Activated CD8-positive, alpha-beta T cell treated with anti-CD3 and anti-CD28 coated beads, Interleukin-2, amount 10 ng/mL, durations not matched to agents 7 days and 5 days (primary cell): ENCODE results near the gene TRAF6. TPM values are rescaled to one million over a fixed set of nuclear protein-coding genes. Genes with fewer than 3 reads are reported as not detected.

Experiments
- ATAC-seq: fragments of 150-1000 bp; cut with Tn5 transposase; one replicate; pipeline ENCODE4 v1.10.0; 2021; ENCODE audit warnings: moderate library complexity
- CTCF ChIA-PET: fragments of 350-600 bp; sonication (Branson Sonifier 250); formaldehyde crosslinking; loops from one replicate; lab custom pipeline; 2021; ENCODE audit warnings: antibody characterized with exemption; lab: Charles Lee
- POLR2A ChIA-PET: fragments of 350-600 bp; sonication (Branson Sonifier 250); formaldehyde crosslinking; loops from one replicate; lab custom pipeline; 2021; ENCODE audit warnings: antibody characterized with exemption; lab: Charles Lee
- DNase-seq: peaks from one replicate; pipeline ENCODE4 v3.0.0-alpha.2; 2020
- H3K27ac Mint-ChIP-seq: one replicate; pipeline ENCODE4 v1.8.0; 2021; ENCODE audit warnings: mild to moderate bottlenecking, mixed read lengths
- H3K27me3 Mint-ChIP-seq: one replicate; pipeline ENCODE4 v1.8.0; 2021; ENCODE audit warnings: low read depth, mixed read lengths
- H3K36me3 Mint-ChIP-seq: one replicate; pipeline ENCODE4 v1.8.0; 2021; ENCODE audit warnings: low read depth, mixed read lengths
- H3K4me1 Mint-ChIP-seq: one replicate; pipeline ENCODE4 v1.8.0; 2021; ENCODE audit warnings: low read depth, mixed read lengths
- H3K4me3 Mint-ChIP-seq: one replicate; pipeline ENCODE4 v1.8.0; 2021; ENCODE audit warnings: mild to moderate bottlenecking, mixed read lengths
- H3K9me3 Mint-ChIP-seq: one replicate; pipeline ENCODE4 v1.8.0; 2022; ENCODE audit warnings: mixed read lengths; ENCODE audit not compliant: insufficient read depth
- total RNA-seq, 2 experiments: library from RNA; stranded (reverse); gene quantifications; one replicate each; pipeline ENCODE4 v1.2.3, GENCODE V29; 2021

The TRAF6 gene
- total RNA-seq, 2 experiments from 2014 or later = 8.8 to 9.1 TPM

DNA sequence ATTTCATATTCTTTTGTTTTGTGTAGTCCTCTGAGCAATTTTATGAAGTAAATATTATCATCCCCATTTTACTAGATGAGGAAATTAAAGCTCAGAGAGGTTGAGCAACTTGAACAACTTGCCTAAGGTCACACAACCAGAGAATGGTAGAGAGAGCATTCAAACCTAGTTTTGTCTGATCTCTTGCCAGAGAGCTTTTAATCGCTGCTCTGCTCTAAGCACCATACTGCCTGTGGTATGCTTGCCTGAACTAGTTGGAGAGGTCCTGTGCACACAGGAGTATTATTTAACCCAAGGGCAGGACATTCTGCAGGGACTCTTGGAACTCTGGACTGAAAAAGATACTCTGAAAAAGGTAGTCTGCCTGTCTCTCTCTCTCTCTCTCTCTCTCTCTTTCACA is 38.5 kb downstream of the TRAF6 start:
- DNase-seq = no peak
- no peak overlapping the region for H3K4me3 Mint-ChIP-seq
- H3K4me1 Mint-ChIP-seq = no peaks in the 10 kb centered on the region
- ChIA-PET POLR2A (no interaction called here), CTCF (interaction anchor here (1.5 to 2.4 kb wide), 2 partner anchors 21 to 119 kb away, joined by 4 to 8 read pairs; no protein-coding TSS in a partner anchor)
- ATAC-seq = no peak
- peaks cover 16% of the 10 kb centered on the region for H3K27me3 Mint-ChIP-seq
- H3K9me3 Mint-ChIP-seq = no peaks in the 10 kb centered on the region
- H3K36me3 Mint-ChIP-seq = no peaks in the 10 kb centered on the region
- H3K27ac Mint-ChIP-seq = no peak overlapping the region

DNA sequence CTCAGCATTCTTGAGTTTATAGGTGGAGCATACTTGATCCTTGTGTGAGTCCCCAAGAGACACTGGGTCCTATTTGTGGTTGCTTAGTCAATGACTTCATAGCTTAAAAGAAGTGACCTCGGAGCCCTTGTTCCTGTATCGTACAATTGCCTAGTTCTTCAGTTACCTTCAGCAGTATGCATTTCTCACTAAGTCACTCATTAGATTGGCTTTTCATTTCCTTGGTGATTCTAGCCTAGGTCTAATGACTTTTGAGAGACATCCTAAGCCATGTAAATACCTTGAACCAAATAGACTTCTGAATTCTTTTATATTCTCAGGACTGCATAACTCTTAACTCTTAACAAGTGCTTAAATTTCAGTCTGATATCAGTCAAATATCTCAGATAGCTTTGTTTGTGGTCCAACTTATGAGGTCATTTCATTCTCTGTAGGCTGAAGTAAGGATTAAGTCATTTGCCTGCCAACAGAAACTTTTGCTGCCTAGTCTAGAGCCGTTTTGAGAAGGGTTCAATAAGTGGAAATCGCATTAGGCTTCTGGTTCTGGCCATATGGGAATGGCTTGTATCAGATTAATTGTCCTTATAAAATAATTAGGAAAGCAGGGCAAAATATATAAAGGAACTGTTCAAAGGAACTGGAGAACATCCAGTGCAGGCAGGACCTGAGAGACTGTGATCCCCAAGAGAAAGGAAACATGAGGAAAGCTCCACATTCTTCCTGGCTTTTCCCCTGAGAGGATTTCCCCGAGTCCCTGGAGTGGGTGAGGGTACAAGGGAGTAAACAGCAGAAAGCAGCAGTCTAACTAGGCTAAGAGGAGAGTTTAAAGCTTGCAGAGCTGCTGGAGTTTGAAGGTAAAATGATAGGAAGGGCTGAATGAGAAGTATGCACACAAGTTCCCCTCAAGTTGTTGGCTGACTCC is 39.9 kb downstream of the TRAF6 start:
- H3K4me3 Mint-ChIP-seq = no peak overlapping the region
- CTCF ChIA-PET = interaction anchor here (0.8 to 2.4 kb wide), 5 partner anchors 8 to 117 kb away, joined by 3 to 8 read pairs (median 5); no protein-coding TSS in a partner anchor
- ATAC-seq = no peak
- peaks cover 11% of the 10 kb centered on the region for H3K27me3 Mint-ChIP-seq
- H3K9me3 Mint-ChIP-seq = no peaks in the 10 kb centered on the region
- H3K27ac Mint-ChIP-seq = no peak overlapping the region
- DNase-seq = no peak
- POLR2A ChIA-PET = no interaction called here
- no peaks in the 10 kb centered on the region for H3K4me1 Mint-ChIP-seq
- no peaks in the 10 kb centered on the region for H3K36me3 Mint-ChIP-seq

DNA sequence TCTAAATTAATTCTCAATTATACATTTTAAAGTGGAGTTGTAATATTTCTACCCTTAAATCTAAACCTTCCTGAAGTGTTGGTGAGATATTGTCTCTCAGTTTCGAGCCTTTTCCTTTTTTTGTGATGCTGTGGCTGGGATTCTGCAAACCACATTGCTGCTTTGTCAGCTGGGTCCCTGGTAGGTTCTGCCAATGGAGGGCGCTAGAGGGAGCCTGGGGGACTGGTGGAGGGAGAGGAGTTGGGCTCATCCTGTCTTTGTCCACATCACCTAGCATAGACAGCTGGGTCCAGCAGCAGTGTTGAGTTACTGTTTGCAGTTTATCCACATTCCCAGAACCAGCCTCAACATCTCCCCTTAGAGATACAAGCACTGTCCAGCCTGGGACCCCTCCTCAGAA is 41.0 kb downstream of the TRAF6 start:
- H3K36me3 Mint-ChIP-seq = no peaks in the 10 kb centered on the region
- DNase-seq (peak; percentile 28), ATAC-seq (no peak)
- no peak overlapping the region for H3K27ac Mint-ChIP-seq
- CTCF ChIA-PET = interaction anchor here (0.8 to 1.0 kb wide), 2 partner anchors 10 to 177 kb away, joined by 3 read pairs; no protein-coding TSS in a partner anchor
- H3K27me3 Mint-ChIP-seq = peaks cover 11% of the 10 kb centered on the region
- H3K4me3 Mint-ChIP-seq = no peak overlapping the region
- H3K9me3 Mint-ChIP-seq = no peaks in the 10 kb centered on the region
- POLR2A ChIA-PET = no interaction called here
- H3K4me1 Mint-ChIP-seq = no peaks in the 10 kb centered on the region

DNA sequence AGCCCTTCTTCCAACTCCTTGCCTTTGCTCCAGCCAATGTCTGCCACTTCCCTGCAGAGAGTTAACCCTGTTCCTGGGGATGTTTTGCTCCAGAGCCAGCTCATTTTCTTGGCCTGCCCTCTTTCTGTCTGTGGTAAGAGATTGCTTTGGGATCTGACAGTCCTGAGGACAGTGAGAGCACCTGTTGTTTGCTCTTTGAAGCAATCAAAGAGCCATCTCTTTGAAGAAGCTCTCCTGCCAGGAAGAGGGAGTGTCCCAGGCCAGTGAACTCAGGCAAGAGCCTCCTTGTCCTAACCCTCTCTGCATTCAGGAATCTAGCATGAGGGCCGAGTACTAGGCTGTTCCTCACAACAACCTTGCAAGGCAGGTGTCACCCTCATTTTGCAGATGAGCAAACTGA is 42.2 kb downstream of the TRAF6 start:
- H3K36me3 Mint-ChIP-seq = no peaks in the 10 kb centered on the region
- ATAC-seq (no peak), DNase-seq (no peak)
- ChIA-PET CTCF (interaction anchor here (1.0 to 1.6 kb wide), 3 partner anchors 11 to 176 kb away, joined by 3 to 14 read pairs (median 4); no protein-coding TSS in a partner anchor), POLR2A (no interaction called here)
- peaks cover 11% of the 10 kb centered on the region for H3K27me3 Mint-ChIP-seq
- H3K27ac Mint-ChIP-seq = no peak overlapping the region
- no peaks in the 10 kb centered on the region for H3K4me1 Mint-ChIP-seq
- H3K4me3 Mint-ChIP-seq = no peak overlapping the region
- no peaks in the 10 kb centered on the region for H3K9me3 Mint-ChIP-seq

DNA sequence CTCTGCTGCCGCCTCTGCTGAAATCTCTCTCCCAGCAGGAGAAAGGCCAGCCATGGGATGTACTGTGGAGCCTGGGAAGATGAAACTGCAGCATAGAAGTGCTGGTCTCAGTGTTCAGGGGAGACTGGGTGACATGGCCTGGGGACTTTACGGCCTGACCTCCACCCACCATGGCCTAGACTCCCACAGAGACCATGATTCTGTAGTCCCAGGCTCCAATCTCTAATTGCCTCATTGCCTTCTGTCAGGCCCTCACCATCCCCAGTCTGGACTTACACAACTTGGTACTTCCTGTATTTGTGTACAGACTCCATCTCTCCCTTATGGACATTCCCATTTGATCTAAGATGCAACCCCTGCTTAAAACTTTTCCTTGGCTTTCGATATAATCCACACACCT is 43.1 kb downstream of the TRAF6 start:
- no peaks in the 10 kb centered on the region for H3K36me3 Mint-ChIP-seq
- no peak for DNase-seq
- no peaks in the 10 kb centered on the region for H3K4me1 Mint-ChIP-seq
- no peak overlapping the region for H3K4me3 Mint-ChIP-seq
- H3K27ac Mint-ChIP-seq = no peak overlapping the region
- CTCF ChIA-PET = interaction anchor here (1.5 kb wide), 1 partner anchor 14 kb away, joined by 3 read pairs; no protein-coding TSS in a partner anchor
- H3K9me3 Mint-ChIP-seq = no peaks in the 10 kb centered on the region
- H3K27me3 Mint-ChIP-seq = peaks cover 11% of the 10 kb centered on the region
- ATAC-seq = no peak
- POLR2A ChIA-PET = no interaction called here

DNA sequence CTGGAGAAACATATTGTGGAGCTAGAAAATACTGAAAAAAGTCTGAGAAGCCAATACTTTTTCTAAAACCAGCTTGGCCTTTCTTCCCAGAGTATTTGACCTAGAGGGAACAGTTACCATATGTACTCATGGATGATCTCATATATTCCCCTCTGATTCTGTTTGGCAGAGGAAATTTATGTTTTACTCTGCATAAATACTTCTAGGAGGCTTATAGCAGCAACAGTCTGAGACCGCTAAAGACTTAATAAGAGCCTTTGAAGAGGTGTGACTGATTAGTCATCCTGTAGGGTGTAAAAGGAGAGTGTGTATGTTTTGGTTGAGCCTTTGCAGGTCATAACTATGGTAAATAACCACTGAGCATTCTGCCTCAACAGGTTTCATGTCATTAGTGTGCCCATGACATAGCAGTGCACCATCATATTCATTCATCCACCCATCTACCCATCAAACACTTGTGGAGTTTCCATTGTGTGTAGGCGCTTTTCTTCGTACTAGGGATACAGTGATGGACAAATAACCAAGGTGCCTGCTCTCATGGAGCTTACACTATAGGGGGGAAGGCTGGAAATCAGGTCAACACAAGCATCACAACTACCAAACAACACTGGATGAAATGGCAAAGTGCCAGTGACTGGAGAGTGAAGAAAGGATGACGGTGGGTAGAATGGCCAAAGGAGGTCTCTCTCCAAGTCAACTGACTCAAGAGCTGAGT is 44.5 kb downstream of the TRAF6 start:
- ATAC-seq (no peak), DNase-seq (no peak)
- H3K4me3 Mint-ChIP-seq = no peak overlapping the region
- no peak overlapping the region for H3K27ac Mint-ChIP-seq
- no peaks in the 10 kb centered on the region for H3K9me3 Mint-ChIP-seq
- ChIA-PET CTCF (interaction anchor here (1.1 to 2.1 kb wide), 5 partner anchors 12 to 173 kb away, joined by 4 to 9 read pairs (median 4); no protein-coding TSS in a partner anchor), POLR2A (no interaction called here)
- peaks cover 3% of the 10 kb centered on the region for H3K4me1 Mint-ChIP-seq
- no peaks in the 10 kb centered on the region for H3K36me3 Mint-ChIP-seq
- peaks cover 9% of the 10 kb centered on the region for H3K27me3 Mint-ChIP-seq

DNA sequence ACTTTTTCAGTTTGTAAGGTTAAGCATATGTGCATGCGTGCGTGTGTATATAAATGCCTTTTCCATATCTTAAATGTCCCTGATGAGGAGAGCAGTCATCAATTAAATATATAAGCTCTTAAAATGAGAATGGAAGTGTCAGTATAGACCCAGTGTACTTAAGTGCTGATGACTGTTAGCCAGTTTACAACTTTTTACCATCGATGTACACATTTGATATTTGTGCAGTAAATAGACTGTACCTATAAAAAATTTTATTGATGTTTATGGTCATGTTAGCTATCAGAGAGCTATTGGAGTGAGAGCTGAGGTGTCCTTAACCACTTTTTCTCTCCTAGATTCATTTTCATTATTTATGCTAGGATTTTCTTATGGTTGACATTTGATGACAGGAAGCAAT is 45.4 kb downstream of the TRAF6 start:
- CTCF ChIA-PET = interaction anchor here (1.0 to 2.1 kb wide), 8 partner anchors 11 to 172 kb away, joined by 3 to 9 read pairs (median 4); partner anchors contain the start of gene PRR5L
- POLR2A ChIA-PET = interaction anchor here (0.6 kb wide), 1 partner anchor 9 kb away, joined by 4 read pairs; no protein-coding TSS in a partner anchor
- H3K9me3 Mint-ChIP-seq = no peaks in the 10 kb centered on the region
- H3K27ac Mint-ChIP-seq = no peak overlapping the region
- no peak overlapping the region for H3K4me3 Mint-ChIP-seq
- H3K36me3 Mint-ChIP-seq = no peaks in the 10 kb centered on the region
- no peak for DNase-seq
- peaks cover 4% of the 10 kb centered on the region for H3K27me3 Mint-ChIP-seq
- H3K4me1 Mint-ChIP-seq = peaks cover 9% of the 10 kb centered on the region
- ATAC-seq = no peak

DNA sequence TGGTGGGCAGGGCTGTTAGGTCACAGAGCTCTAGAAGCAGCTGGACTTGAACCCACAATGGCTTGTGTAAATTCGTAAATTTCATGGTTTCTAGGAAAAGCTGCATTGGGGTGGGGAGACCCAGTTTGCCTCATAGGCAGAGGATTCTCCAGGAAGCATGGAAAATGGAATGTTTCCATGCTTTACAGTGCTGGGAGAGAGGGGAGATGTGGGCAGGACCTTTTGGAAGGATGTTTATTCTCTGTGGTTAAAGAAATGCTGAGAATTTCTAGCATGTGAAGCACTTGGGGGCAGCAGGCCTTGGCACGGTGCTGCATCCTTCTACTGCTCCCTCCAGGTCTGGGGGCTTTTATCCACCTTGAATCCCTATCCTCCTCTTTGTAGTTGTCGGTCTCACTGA is 46.3 kb downstream of the TRAF6 start:
- no peaks in the 10 kb centered on the region for H3K9me3 Mint-ChIP-seq
- H3K36me3 Mint-ChIP-seq = no peaks in the 10 kb centered on the region
- no peak overlapping the region for H3K4me3 Mint-ChIP-seq
- CTCF ChIA-PET = interaction anchor here (1.0 to 2.1 kb wide), 3 partner anchors 80 to 168 kb away, joined by 3 to 9 read pairs (median 5); partner anchors contain the start of gene PRR5L
- POLR2A ChIA-PET = interaction anchor here (0.6 kb wide), 1 partner anchor 10 kb away, joined by 4 read pairs; no protein-coding TSS in a partner anchor
- DNase-seq = no peak
- H3K4me1 Mint-ChIP-seq = peaks cover 9% of the 10 kb centered on the region
- ATAC-seq = no peak
- peaks cover 4% of the 10 kb centered on the region for H3K27me3 Mint-ChIP-seq
- no peak overlapping the region for H3K27ac Mint-ChIP-seq

DNA sequence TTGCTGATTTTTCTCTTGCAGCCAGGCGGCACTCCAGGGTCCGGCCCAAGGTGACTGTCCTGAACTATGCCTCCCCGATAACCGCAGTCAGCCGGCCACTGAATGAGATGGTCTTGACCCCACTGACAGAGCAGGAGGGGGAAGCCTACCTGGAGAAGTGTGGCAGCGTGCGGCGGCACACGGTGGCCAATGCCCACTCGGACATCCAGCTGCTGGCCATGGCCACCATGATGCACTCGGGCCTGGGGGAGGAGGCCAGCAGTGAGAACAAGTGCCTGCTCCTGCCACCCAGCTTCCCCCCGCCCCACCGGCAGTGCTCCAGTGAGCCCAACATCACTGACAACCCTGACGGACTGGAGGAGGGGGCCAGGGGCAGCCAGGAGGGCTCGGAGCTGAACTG is 47.8 kb downstream of the TRAF6 start:
- Mint-ChIP-seq H3K27me3 (peaks cover 2% of the 10 kb centered on the region), H3K4me3 (no peak overlapping the region), H3K36me3 (no peaks in the 10 kb centered on the region), H3K4me1 (peaks cover 9% of the 10 kb centered on the region), H3K9me3 (no peaks in the 10 kb centered on the region), H3K27ac (no peak overlapping the region)
- ChIA-PET POLR2A (no interaction called here), CTCF (interaction anchor here (1.3 kb wide), 1 partner anchor 31 kb away, joined by 5 read pairs; no protein-coding TSS in a partner anchor)
- no peak for ATAC-seq
- DNase-seq = no peak

DNA sequence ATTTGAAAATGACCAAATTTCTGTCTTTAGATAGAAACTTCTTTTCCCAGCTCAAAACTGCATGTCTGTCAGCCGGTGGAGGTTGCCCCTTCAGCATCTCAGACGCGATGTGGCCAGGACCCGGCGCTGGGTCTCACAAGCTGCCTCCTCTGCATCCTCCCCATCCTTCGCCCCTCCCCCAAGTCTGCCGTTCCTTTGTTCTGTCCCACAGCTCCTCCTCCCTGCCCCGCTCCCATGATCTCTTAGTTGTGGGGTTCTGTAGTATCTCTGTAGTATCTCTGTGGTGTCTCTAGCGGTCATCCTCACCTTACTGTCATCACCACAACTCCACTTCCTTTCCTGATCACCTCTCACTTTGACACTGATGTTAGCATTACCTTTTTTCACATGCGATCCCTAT is 49.9 kb downstream of the TRAF6 start:
- H3K27ac Mint-ChIP-seq = no peak overlapping the region

DNA sequence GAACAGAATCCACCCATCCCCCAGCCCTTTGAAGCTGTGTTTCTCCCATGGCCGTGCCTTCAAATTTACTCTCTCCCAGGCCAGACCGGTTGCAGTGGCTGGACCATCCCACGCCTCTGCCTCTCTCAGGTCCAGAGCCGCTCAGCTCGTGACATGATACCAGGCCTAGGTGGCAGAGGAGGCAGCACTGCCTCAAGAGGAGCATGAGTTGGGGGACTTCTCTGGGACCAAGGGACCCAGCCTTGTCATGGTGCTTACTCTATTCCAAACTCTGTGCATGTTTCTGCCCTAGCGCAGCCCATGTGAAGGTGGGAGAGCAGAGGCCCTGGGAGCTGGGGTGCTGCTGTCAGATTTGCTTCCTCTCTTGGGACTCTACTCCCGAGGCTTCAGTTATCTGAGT is 51.0 kb downstream of the TRAF6 start:
- Mint-ChIP-seq H3K4me3 (no peak overlapping the region), H3K4me1 (peaks cover 15% of the 10 kb centered on the region), H3K9me3 (no peaks in the 10 kb centered on the region), H3K27me3 (no peaks in the 10 kb centered on the region), H3K36me3 (no peaks in the 10 kb centered on the region), H3K27ac (no peak overlapping the region)
- ChIA-PET POLR2A (no interaction called here), CTCF (interaction anchor here (0.7 kb wide), 1 partner anchor 167 kb away, joined by 3 read pairs; no protein-coding TSS in a partner anchor)
- DNase-seq (no peak), ATAC-seq (no peak)

More for the DNA sequence above, 49.9 kb downstream of the TRAF6 start:
- ATAC-seq (peak; percentile 33), DNase-seq (peak; percentile 27)
- H3K4me1 Mint-ChIP-seq = peaks cover 11% of the 10 kb centered on the region
- H3K9me3 Mint-ChIP-seq = no peaks in the 10 kb centered on the region
- no peaks in the 10 kb centered on the region for H3K36me3 Mint-ChIP-seq
- no peaks in the 10 kb centered on the region for H3K27me3 Mint-ChIP-seq
- POLR2A ChIA-PET = no interaction called here
- CTCF ChIA-PET = interaction anchor here (1.2 kb wide), 1 partner anchor 33 kb away, joined by 7 read pairs; no protein-coding TSS in a partner anchor
- no peak overlapping the region for H3K4me3 Mint-ChIP-seq
